Glutamatergic neuron (in vitro differentiated cells): ENCODE measurements around the gene SPR. TPM values are rescaled to one million over a fixed set of nuclear protein-coding genes. Genes with fewer than 3 reads are reported as not detected.
A peak's percentile ranks its signal among the peaks of the same experiment; 100 is the strongest.

Experiments used
- DNase-seq: peaks from one replicate; pipeline ENCODE4 v3.0.0; 2022
- H3K27ac Mint-ChIP-seq: one replicate; pipeline ENCODE4 v1.8.0; 2020; ENCODE audit warnings: mild to moderate bottlenecking, mixed read lengths, inconsistent platforms; ENCODE audit not compliant: unreplicated experiment
- H3K27me3 Mint-ChIP-seq: one replicate; pipeline ENCODE4 v1.8.0; 2020; ENCODE audit warnings: mild to moderate bottlenecking, moderate library complexity, mixed read lengths, inconsistent platforms; ENCODE audit not compliant: unreplicated experiment
- H3K36me3 Mint-ChIP-seq: one replicate; pipeline ENCODE4 v1.8.0; 2020; ENCODE audit warnings: mild to moderate bottlenecking, mixed read lengths, inconsistent platforms; ENCODE audit not compliant: unreplicated experiment
- H3K4me1 Mint-ChIP-seq: one replicate; pipeline ENCODE4 v1.8.0; 2020; ENCODE audit warnings: mild to moderate bottlenecking, low read depth, mixed read lengths, inconsistent platforms; ENCODE audit not compliant: unreplicated experiment
- H3K4me3 Mint-ChIP-seq: one replicate; pipeline ENCODE4 v1.8.0; 2020; ENCODE audit warnings: mild to moderate bottlenecking, mixed read lengths, inconsistent platforms; ENCODE audit not compliant: unreplicated experiment
- H3K9me3 Mint-ChIP-seq: one replicate; pipeline ENCODE4 v1.8.0; 2020; ENCODE audit warnings: mild to moderate bottlenecking, moderate library complexity, mixed read lengths, inconsistent platforms; ENCODE audit not compliant: unreplicated experiment
- total RNA-seq: library from RNA; stranded (reverse); fragmentation: NEBNext Ultra II Directional; extraction: Animal tissue kit (Norgen Biotek cat#: 25700); gene quantifications from one replicate; pipeline ENCODE4 v1.2.1, GENCODE V29; 2021; ENCODE audit not compliant: unreplicated experiment
- TF ChIP-seq, protein P1 (sequence below): fragments of 200-600 bp; sonication (generic); IDR thresholded peaks from one replicate; pipeline ENCODE4 v1.5.0; 2021; ENCODE audit not compliant: partially characterized antibody, unreplicated experiment

The SPR gene
- total RNA-seq, 1 donor from 2014 or later, result 1.7 TPM

DNA sequence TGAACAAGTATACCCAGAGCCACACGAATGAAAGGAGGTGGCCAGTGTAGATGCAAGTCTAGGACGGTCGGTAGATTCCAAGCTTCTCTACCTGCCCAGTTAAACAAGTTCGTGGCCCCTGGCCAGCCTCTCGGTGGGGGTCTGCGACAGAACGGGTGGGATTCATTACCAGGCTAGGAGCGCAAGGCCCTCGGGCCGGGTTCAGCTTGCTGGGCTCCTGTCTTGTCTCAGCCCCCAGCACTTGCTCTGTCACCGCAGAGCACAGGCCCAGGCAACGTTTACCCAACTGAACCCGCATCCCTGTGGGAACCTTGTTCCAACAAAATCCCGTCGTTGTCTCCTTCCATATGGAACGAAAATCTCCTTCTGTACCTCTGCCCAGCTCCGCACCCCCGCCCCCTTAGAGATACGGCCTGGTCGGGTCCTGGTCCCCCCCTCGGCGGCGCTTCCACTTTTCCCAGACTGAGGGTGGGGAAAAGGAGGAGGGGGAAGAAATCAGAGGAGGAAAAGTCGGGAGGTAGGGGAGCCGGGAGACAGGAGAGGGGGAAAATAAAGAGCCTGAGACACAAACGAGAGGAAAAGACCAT is 28.2 kb downstream of the SPR start:
- Mint-ChIP-seq H3K4me3 (peak overlapping the region; percentile 74), H3K4me1 (peaks cover 8% of the 10 kb centered on the region), H3K36me3 (no peaks in the 10 kb centered on the region), H3K9me3 (peaks cover 7% of the 10 kb centered on the region), H3K27me3 (peaks cover 40% of the 10 kb centered on the region), H3K27ac (no peak overlapping the region)
- DNase-seq, result no peak
- TF ChIP-seq, protein P1, sequence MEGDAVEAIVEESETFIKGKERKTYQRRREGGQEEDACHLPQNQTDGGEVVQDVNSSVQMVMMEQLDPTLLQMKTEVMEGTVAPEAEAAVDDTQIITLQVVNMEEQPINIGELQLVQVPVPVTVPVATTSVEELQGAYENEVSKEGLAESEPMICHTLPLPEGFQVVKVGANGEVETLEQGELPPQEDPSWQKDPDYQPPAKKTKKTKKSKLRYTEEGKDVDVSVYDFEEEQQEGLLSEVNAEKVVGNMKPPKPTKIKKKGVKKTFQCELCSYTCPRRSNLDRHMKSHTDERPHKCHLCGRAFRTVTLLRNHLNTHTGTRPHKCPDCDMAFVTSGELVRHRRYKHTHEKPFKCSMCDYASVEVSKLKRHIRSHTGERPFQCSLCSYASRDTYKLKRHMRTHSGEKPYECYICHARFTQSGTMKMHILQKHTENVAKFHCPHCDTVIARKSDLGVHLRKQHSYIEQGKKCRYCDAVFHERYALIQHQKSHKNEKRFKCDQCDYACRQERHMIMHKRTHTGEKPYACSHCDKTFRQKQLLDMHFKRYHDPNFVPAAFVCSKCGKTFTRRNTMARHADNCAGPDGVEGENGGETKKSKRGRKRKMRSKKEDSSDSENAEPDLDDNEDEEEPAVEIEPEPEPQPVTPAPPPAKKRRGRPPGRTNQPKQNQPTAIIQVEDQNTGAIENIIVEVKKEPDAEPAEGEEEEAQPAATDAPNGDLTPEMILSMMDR, result no peak

DNA sequence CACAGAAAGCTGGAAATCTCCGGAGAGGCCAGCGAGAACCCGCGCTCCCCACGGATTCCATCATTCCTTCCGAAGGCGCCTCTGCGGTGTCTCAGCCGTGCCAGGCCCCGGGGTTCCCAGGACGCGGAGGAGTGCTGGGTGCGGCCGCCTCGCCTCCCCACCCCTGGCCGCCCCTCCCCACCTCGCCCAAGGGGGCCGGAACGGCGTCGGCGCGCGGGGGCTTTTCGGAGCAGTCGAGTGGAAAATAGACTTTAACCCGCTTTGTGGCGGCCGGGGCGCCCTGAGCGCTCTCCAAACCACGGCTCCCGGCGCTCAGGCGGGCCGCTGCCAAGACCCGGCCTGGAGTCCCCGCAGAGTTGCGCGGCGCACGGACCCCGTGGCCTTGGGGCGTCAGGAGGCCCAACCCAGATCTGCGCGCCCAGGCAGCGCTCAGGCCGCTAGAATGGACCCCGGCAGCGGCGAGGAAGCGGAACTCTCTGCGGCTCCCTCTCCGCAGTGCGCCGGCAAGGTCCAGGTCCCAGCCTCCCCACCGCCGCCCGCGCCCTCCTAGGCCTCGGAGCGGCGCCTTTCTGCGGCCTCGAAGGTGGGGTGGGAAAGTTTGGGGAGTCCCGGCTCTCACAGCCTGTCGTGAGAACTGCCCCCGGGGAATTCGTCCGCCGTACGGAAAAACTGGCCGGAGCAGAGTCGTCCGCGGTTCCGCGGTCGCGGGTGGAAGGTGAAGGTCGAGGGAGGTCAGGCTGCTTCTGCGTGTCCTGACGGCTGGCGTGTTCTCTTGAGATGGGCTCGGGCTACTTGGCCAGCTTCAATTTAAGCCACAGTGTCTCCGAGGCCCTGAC is 28.9 kb downstream of the SPR start:
- TF ChIP-seq, protein P1, result no peak
- no peak overlapping the region for H3K27ac Mint-ChIP-seq
- peak overlapping the region; percentile 74 for H3K4me3 Mint-ChIP-seq
- H3K4me1 Mint-ChIP-seq, result peaks cover 8% of the 10 kb centered on the region
- no peaks in the 10 kb centered on the region for H3K36me3 Mint-ChIP-seq
- peak; percentile 75 for DNase-seq
- peaks cover 7% of the 10 kb centered on the region for H3K9me3 Mint-ChIP-seq
- peaks cover 42% of the 10 kb centered on the region for H3K27me3 Mint-ChIP-seq

DNA sequence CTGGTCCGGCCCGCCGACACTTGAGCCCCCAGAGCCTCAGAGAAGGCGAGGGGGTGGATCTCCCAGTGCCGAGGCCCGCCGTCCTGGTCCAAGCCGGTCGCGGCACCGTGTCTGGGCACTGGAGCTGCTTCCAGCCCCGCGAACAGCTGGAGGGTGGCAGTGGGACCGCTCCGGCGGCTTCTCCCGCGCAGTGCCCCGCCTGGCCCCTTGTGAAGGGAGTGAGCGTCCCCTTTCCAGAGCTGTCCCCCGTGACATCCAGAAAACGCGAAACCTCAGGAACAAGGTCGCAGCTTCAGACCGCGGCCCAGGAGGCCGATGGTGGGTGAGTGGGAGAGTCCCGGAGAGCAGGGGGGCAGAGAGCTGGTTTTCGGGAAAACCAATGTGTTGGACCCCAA is 29.5 kb downstream of the SPR start:
- Mint-ChIP-seq H3K36me3 (no peaks in the 10 kb centered on the region), H3K27me3 (peaks cover 38% of the 10 kb centered on the region), H3K9me3 (peaks cover 7% of the 10 kb centered on the region), H3K4me1 (peaks cover 8% of the 10 kb centered on the region), H3K27ac (no peak overlapping the region), H3K4me3 (peak overlapping the region; percentile 82)
- no peak for DNase-seq
- TF ChIP-seq, protein P1, result no peak

DNA sequence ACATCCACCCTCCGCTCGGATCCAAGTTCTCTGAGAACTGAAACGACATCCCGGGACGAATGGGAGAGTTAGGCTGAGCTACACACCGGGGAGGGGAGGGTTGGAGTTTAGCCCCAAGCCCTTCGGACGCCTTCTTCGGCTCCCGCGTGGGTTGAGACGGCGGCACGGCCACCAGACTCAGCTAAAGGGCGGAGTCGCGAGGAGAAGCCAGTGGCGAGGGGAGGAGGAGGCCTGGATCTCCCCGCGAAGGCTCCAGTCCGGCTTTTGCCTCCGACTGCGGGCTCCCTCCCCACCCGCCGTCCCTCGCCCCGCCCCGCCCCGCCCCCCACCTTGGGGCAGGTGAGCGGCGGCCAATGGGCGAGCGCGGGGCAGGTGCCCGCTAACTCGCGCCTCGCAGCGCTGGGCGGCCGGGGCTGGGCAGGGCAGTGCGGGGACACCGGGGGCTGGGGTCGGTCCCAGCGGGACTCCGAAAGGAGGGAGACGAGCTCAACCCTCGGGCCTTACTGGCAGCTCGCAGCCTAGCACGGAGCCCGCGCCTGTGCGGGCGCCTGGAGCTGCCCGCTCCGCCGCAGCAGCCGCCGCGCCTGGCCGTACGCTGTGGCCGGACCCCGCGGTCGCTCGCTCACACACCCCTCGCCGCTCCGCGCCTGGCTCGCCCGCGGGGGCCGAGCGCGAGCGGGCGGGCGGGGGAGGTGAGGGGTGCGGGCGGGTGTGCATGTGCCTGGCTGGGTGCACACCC is 30.1 kb downstream of the SPR start, which contains the start of gene EMX1:
Gene EMX1, plus strand, starts transcription at position 382 of the 739 bp plus-strand sequence. Its CDS starts 334 bp downstream, at position 716.
- H3K27ac Mint-ChIP-seq, result no peak within 1 kb of the TSS
- no peaks in the 10 kb centered on the region for H3K36me3 Mint-ChIP-seq
- peaks cover 10% of the 10 kb centered on the region for H3K9me3 Mint-ChIP-seq
- peaks cover 8% of the 10 kb centered on the region for H3K4me1 Mint-ChIP-seq
- peak; percentile 69 for DNase-seq
- H3K27me3 Mint-ChIP-seq, result peaks cover 43% of the 10 kb centered on the region
- H3K4me3 Mint-ChIP-seq, result peak within 1 kb of the TSS; percentile 82
- TF ChIP-seq, protein P1, result no peak
